Measurements from ENCODE around the gene LPCAT2.
"Not testable (repeated sequence)": the region's sequence is repeated elsewhere in the genome, so short reads cannot be mapped to it uniquely, and the experiment has no call there.

LPCAT2 gene

GRCh38 chr16:55576384-55576783, 67.5 kb downstream of the LPCAT2 start:
- WGBS, 2 experiments, result 100% methylated on average over 2 of the region's 2 CpGs
- no peaks in the 10 kb centered on the region for H3K27me3 ChIP-seq (ENCODE audit: control insufficient read depth, insufficient read depth, low read length, poor library complexity, severe bottlenecking)
- H3K27ac ChIP-seq (ENCODE audit: insufficient read depth, low read depth, low read length, poor library complexity, severe bottlenecking), result no peak overlapping the region
- H3K4me1 ChIP-seq (ENCODE audit: control insufficient read depth, insufficient read depth, low read length), result no peaks in the 10 kb centered on the region
- H3K9me3 ChIP-seq (ENCODE audit: control insufficient read depth, low read length), result no peaks in the 10 kb centered on the region
- H3K4me3 ChIP-seq (ENCODE audit: insufficient read depth, low read depth, low read length), result no peak overlapping the region
- no peaks in the 10 kb centered on the region for H3K36me3 ChIP-seq (ENCODE audit: control insufficient read depth, insufficient read depth, low read length)

DNA sequence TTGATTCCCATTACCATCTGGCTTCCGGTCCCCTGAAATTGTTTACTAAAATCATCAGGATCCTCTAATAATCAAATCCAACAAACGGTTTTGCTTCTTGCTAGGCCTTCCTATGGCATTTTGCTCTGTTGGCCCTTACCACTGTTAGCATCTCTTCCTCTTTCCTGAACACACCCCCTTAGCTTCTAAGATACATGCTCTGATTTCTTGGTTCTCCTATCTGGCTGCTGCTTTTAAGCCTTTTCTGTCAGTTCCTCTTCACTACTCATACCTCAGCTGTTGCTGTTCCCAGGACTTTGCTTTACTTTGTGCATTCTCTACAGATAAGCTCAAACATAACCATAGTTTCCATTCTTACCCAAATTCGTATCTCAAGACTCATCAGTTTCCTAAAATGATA, 69.0 kb downstream of the LPCAT2 start:
- no peaks in the 10 kb centered on the region for H3K9me3 ChIP-seq (ENCODE audit: control insufficient read depth, low read length)
- H3K36me3 ChIP-seq (ENCODE audit: control insufficient read depth, insufficient read depth, low read length), result no peaks in the 10 kb centered on the region
- no peaks in the 10 kb centered on the region for H3K27me3 ChIP-seq (ENCODE audit: control insufficient read depth, insufficient read depth, low read length, poor library complexity, severe bottlenecking)
- 86 to 87% methylated on average over 3 of the region's 3 CpGs for WGBS, 2 experiments
- H3K27ac ChIP-seq (ENCODE audit: insufficient read depth, low read depth, low read length, poor library complexity, severe bottlenecking), result no peak overlapping the region
- H3K4me1 ChIP-seq (ENCODE audit: control insufficient read depth, insufficient read depth, low read length), result no peaks in the 10 kb centered on the region
- no peak overlapping the region for H3K4me3 ChIP-seq (ENCODE audit: insufficient read depth, low read depth, low read length)

GRCh38 chr16:55585631-55586030, 76.8 kb downstream of the LPCAT2 start:
- H3K27me3 ChIP-seq (ENCODE audit: control insufficient read depth, insufficient read depth, low read length, poor library complexity, severe bottlenecking), result no peaks in the 10 kb centered on the region

GRCh38 chr16:55588799-55589198, 79.9 kb downstream of the LPCAT2 start:
- no peak overlapping the region for H3K4me3 ChIP-seq (ENCODE audit: insufficient read depth, low read depth, low read length)
- WGBS, 2 experiments, result 90 to 96% methylated on average over 5 of the region's 6 CpGs

More at GRCh38 chr16:55585631-55586030, 76.8 kb downstream of the LPCAT2 start:
- Histone ChIP-seq H3K36me3 (ENCODE audit: control insufficient read depth, insufficient read depth, low read length) (no peaks in the 10 kb centered on the region), H3K4me1 (ENCODE audit: control insufficient read depth, insufficient read depth, low read length) (no peaks in the 10 kb centered on the region), H3K9me3 (ENCODE audit: control insufficient read depth, low read length) (no peaks in the 10 kb centered on the region), H3K27ac (ENCODE audit: insufficient read depth, low read depth, low read length, poor library complexity, severe bottlenecking) (no peak overlapping the region), H3K4me3 (ENCODE audit: insufficient read depth, low read depth, low read length) (no peak overlapping the region)
- WGBS, 2 experiments, result 2 to 14% methylated on average over 2 of the region's 2 CpGs

GRCh38 chr16:55592306-55592705, 83.4 kb downstream of the LPCAT2 start:
- no peak overlapping the region for H3K27ac ChIP-seq (ENCODE audit: insufficient read depth, low read depth, low read length, poor library complexity, severe bottlenecking)
- no peak overlapping the region for H3K4me3 ChIP-seq (ENCODE audit: insufficient read depth, low read depth, low read length)
- H3K9me3 ChIP-seq (ENCODE audit: control insufficient read depth, low read length), result no peaks in the 10 kb centered on the region
- H3K36me3 ChIP-seq (ENCODE audit: control insufficient read depth, insufficient read depth, low read length), result no peaks in the 10 kb centered on the region
- H3K4me1 ChIP-seq (ENCODE audit: control insufficient read depth, insufficient read depth, low read length), result peaks cover 10% of the 10 kb centered on the region
- H3K27me3 ChIP-seq (ENCODE audit: control insufficient read depth, insufficient read depth, low read length, poor library complexity, severe bottlenecking), result no peaks in the 10 kb centered on the region

More at GRCh38 chr16:55588799-55589198, 79.9 kb downstream of the LPCAT2 start:
- no peaks in the 10 kb centered on the region for H3K27me3 ChIP-seq (ENCODE audit: control insufficient read depth, insufficient read depth, low read length, poor library complexity, severe bottlenecking)
- H3K27ac ChIP-seq (ENCODE audit: insufficient read depth, low read depth, low read length, poor library complexity, severe bottlenecking), result no peak overlapping the region
- H3K4me1 ChIP-seq (ENCODE audit: control insufficient read depth, insufficient read depth, low read length), result no peaks in the 10 kb centered on the region
- H3K9me3 ChIP-seq (ENCODE audit: control insufficient read depth, low read length), result no peaks in the 10 kb centered on the region
- no peaks in the 10 kb centered on the region for H3K36me3 ChIP-seq (ENCODE audit: control insufficient read depth, insufficient read depth, low read length)

GRCh38 chr16:55597928-55598327, 89.1 kb downstream of the LPCAT2 start:
- Histone ChIP-seq H3K27ac (ENCODE audit: insufficient read depth, low read depth, low read length, poor library complexity, severe bottlenecking) (no peak overlapping the region), H3K36me3 (ENCODE audit: control insufficient read depth, insufficient read depth, low read length) (no peaks in the 10 kb centered on the region), H3K4me1 (ENCODE audit: control insufficient read depth, insufficient read depth, low read length) (peaks cover 10% of the 10 kb centered on the region), H3K9me3 (ENCODE audit: control insufficient read depth, low read length) (no peaks in the 10 kb centered on the region), H3K4me3 (ENCODE audit: insufficient read depth, low read depth, low read length) (no peak overlapping the region), H3K27me3 (ENCODE audit: control insufficient read depth, insufficient read depth, low read length, poor library complexity, severe bottlenecking) (no peaks in the 10 kb centered on the region)
- WGBS, 2 experiments, result 93 to 98% methylated on average over 4 of the region's 4 CpGs

DNA sequence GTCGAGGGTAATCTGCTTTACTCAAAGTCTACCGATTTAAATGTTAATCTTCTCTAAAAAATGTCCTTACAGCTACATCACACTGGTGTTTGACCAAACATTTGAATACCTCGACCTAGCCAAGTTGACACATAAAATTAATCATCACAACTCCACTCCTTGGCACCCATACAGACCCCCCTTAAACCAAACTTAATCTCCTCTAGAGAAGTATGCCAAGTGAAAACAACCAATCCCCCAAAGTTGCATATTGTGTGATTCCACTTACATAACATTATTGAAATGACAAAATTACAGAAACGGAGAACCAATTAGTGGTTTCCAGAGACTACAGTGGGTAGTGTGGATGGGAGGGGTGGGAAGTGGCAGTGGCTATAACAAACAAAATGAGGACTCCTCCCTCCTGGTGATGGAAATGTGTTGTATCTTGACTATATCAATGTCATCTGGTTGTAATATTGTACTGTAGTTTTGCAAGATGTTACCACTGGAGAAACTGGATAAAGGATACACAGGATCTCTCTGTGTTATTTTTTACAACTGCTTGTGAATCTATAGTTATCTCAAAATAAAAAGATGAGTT, 97.0 kb downstream of the LPCAT2 start:
- Histone ChIP-seq H3K27me3 (ENCODE audit: control insufficient read depth, insufficient read depth, low read length, poor library complexity, severe bottlenecking) (no peaks in the 10 kb centered on the region), H3K4me3 (ENCODE audit: insufficient read depth, low read depth, low read length) (no peak overlapping the region), H3K27ac (ENCODE audit: insufficient read depth, low read depth, low read length, poor library complexity, severe bottlenecking) (no peak overlapping the region), H3K9me3 (ENCODE audit: control insufficient read depth, low read length) (no peaks in the 10 kb centered on the region), H3K4me1 (ENCODE audit: control insufficient read depth, insufficient read depth, low read length) (no peaks in the 10 kb centered on the region), H3K36me3 (ENCODE audit: control insufficient read depth, insufficient read depth, low read length) (no peaks in the 10 kb centered on the region)
- 85 to 88% methylated on average over 4 of the region's 4 CpGs for WGBS, 2 experiments

GRCh38 chr16:55613613-55614335, 104.9 kb downstream of the LPCAT2 start:
- WGBS, 2 experiments, result 92% methylated on average over 4 to 6 of the region's 6 CpGs
- Histone ChIP-seq H3K9me3 (ENCODE audit: control insufficient read depth, low read length) (no peaks in the 10 kb centered on the region), H3K4me1 (ENCODE audit: control insufficient read depth, insufficient read depth, low read length) (no peaks in the 10 kb centered on the region), H3K27ac (ENCODE audit: insufficient read depth, low read depth, low read length, poor library complexity, severe bottlenecking) (no peak overlapping the region), H3K36me3 (ENCODE audit: control insufficient read depth, insufficient read depth, low read length) (no peaks in the 10 kb centered on the region), H3K27me3 (ENCODE audit: control insufficient read depth, insufficient read depth, low read length, poor library complexity, severe bottlenecking) (no peaks in the 10 kb centered on the region), H3K4me3 (ENCODE audit: insufficient read depth, low read depth, low read length) (no peak overlapping the region)

DNA sequence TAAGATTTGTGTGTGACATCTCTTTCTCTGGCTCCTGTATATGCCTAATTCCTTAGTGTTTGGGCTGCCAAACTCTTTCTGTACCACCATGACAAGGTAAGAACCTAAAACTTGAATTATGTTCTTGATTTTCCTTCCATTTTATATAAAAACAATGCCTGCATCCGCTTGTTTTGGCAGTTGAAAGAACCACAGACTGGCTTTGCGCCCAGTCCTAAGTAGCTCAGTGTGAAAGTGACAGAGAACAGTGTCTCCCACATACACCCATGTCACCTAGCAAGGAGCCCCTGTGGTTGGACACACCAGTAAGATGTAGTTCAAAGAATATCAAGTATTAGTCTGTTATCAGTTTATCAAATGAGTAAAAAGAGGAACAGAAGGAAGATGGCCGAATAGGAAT, 106.2 kb downstream of the LPCAT2 start:
- no peaks in the 10 kb centered on the region for H3K27me3 ChIP-seq (ENCODE audit: control insufficient read depth, insufficient read depth, low read length, poor library complexity, severe bottlenecking)
- WGBS, 2 experiments, result 92 to 97% methylated on average over 3 of the region's 3 CpGs
- no peak overlapping the region for H3K27ac ChIP-seq (ENCODE audit: insufficient read depth, low read depth, low read length, poor library complexity, severe bottlenecking)
- H3K4me1 ChIP-seq (ENCODE audit: control insufficient read depth, insufficient read depth, low read length), result no peaks in the 10 kb centered on the region
- H3K9me3 ChIP-seq (ENCODE audit: control insufficient read depth, low read length), result no peaks in the 10 kb centered on the region
- H3K4me3 ChIP-seq (ENCODE audit: insufficient read depth, low read depth, low read length), result no peak overlapping the region
- H3K36me3 ChIP-seq (ENCODE audit: control insufficient read depth, insufficient read depth, low read length), result no peaks in the 10 kb centered on the region

- H3K27ac ChIP-seq (ENCODE audit: insufficient read depth, low read depth, low read length, poor library complexity, severe bottlenecking); H3K27me3 ChIP-seq (ENCODE audit: control insufficient read depth, insufficient read depth, low read length, poor library complexity, severe bottlenecking); H3K4me3 ChIP-seq (ENCODE audit: insufficient read depth, low read depth, low read length); H3K36me3 ChIP-seq (ENCODE audit: control insufficient read depth, insufficient read depth, low read length); H3K9me3 ChIP-seq (ENCODE audit: control insufficient read depth, low read length); H3K4me1 ChIP-seq (ENCODE audit: control insufficient read depth, insufficient read depth, low read length): not testable (repeated sequence)
- 94% methylated on average over 11 of the region's 11 CpGs for WGBS, 2 experiments
Measured at GRCh38 chr16:55615670-55616069, 106.8 kb downstream of the LPCAT2 start.

Data from ectodermal cell (in vitro differentiated cells).